H1 (cell line): ENCODE results near the gene NCAPG2.

Experiments used
- ASH2L ChIP-seq: fragments of 200-600, 300-600 bp; sonication (generic); IDR thresholded peaks from one replicate; pipeline ENCODE4 v1.7.1; 2017; ENCODE audit warnings: low read length
- ATF2 ChIP-seq: IDR thresholded peaks from 2 replicates; pipeline ENCODE4 v1.6.1; 2012; ENCODE audit warnings: low read length, inconsistent platforms
- BRCA1 ChIP-seq: IDR thresholded peaks from 2 replicates; pipeline ENCODE4 v1.6.1; 2012; ENCODE audit warnings: low read depth, low read length, improper control_type of control experiment
- CHD2 ChIP-seq: IDR thresholded peaks from 2 replicates; pipeline ENCODE4 v1.6.1; 2012; ENCODE audit warnings: low read length, improper control_type of control experiment
- CTCF ChIP-seq, 3 experiments: IDR thresholded peaks; 1 replicate in 2 of 3; 2 replicates in 1 of 3; pipeline versions ENCODE4 v1.5.1 to v1.6.1; 2011; ENCODE audit warnings: low read length in 3 of 3, mild to moderate bottlenecking in 3 of 3, inconsistent platforms in 2 of 3, low read depth in 1 of 3, moderate library complexity in 1 of 3; ENCODE audit not compliant: insufficient read depth in 1 of 3; ENCODE audit errors: control extremely low read depth in 1 of 3
- EGR1 ChIP-seq: IDR thresholded peaks from 2 replicates; pipeline ENCODE4 v1.6.1; 2011; ENCODE audit warnings: low read depth, low read length, borderline replicate concordance
- EZH2 ChIP-seq: fragments of 200-600 bp; sonication (generic); IDR thresholded peaks from 2 replicates; pipeline ENCODE4 v1.7.1; 2012; ENCODE audit warnings: low read depth, mild to moderate bottlenecking, moderate library complexity, low read length, inconsistent platforms; ENCODE audit not compliant: severe bottlenecking
- GABPA ChIP-seq: IDR thresholded peaks from 2 replicates; pipeline ENCODE4 v1.6.1; 2011; ENCODE audit warnings: mild to moderate bottlenecking, low read length, moderate library complexity, borderline replicate concordance; ENCODE audit not compliant: insufficient read depth
- JUN ChIP-seq: IDR thresholded peaks from 2 replicates; pipeline ENCODE4 v1.6.1; 2011; ENCODE audit warnings: low read depth, mild to moderate bottlenecking, improper control_type of control experiment, low read length
- POLR2A ChIP-seq, 2 experiments: IDR thresholded peaks; 1 replicate in 1 of 2; 2 replicates in 1 of 2; pipeline ENCODE4 v1.6.1; 2011; ENCODE audit warnings: low read depth in 2 of 2, low read length in 2 of 2, mild to moderate bottlenecking in 2 of 2; ENCODE audit errors: control extremely low read depth in 1 of 2
- RAD21 ChIP-seq, 2 experiments: IDR thresholded peaks in 1 of 2; conservative IDR thresholded peaks in 1 of 2; 2 replicates each; pipeline ENCODE4 v1.6.1; 2011; ENCODE audit warnings: low read depth in 2 of 2, low read length in 2 of 2, improper control_type of control experiment in 1 of 2, inconsistent platforms in 1 of 2, mild to moderate bottlenecking in 1 of 2, moderate library complexity in 1 of 2
- SAP30 ChIP-seq: fragments of 300-600 bp; sonication (generic); IDR thresholded peaks from 2 replicates; pipeline ENCODE4 v1.7.1; 2012; ENCODE audit warnings: low read length, moderate library complexity, mild to moderate bottlenecking, inconsistent platforms; ENCODE audit not compliant: insufficient read depth, insufficient replicate concordance
- SIX5 ChIP-seq: IDR thresholded peaks from 2 replicates; pipeline ENCODE4 v1.6.1; 2011; ENCODE audit warnings: mild to moderate bottlenecking, low read depth, low read length
- TBP ChIP-seq: IDR thresholded peaks from 2 replicates; pipeline ENCODE4 v1.6.1; 2011; ENCODE audit warnings: low read depth, low read length, improper control_type of control experiment

- TF ChIP-seq GABPA (no peak), POLR2A (IDR thresholded peaks at IDR 0.05; ENCODE audit: control extremely low read depth in 1 of 2, low read depth in 2 of 2, low read length in 2 of 2) (no peak), CTCF (IDR thresholded peaks at IDR 0.05; ENCODE audit: control extremely low read depth in 1 of 3, insufficient read depth in 1 of 3, low read depth in 1 of 3, low read length in 3 of 3) (no peak), EZH2 (no peak), EGR1 (no peak), ATF2 (no peak), RAD21 (IDR thresholded peaks at IDR 0.05 in 1 of 2, conservative IDR thresholded peaks at IDR 0.05 in 1 of 2; ENCODE audit: low read depth in 2 of 2, low read length in 2 of 2) (no peak), CHD2 (no peak), TBP (no peak), ASH2L (no peak), BRCA1 (no peak), SAP30 (no peak), JUN (no peak), SIX5 (no peak)
Observed at GRCh38 chr7:158747408-158747807, 42.8 kb upstream of the NCAPG2 start.
